Adrenal gland (tissue), 5 donors: Measurements from ENCODE around the gene GGA2.

Experiments used
- POLR2A ChIP-seq, 2 donors: fragments of 450-650 bp; IDR thresholded peaks; one replicate each; pipeline ENCODE4 v1.6.1; 2017; ENCODE audit warnings: antibody characterized with exemption in 2 of 2, mild to moderate bottlenecking in 2 of 2, moderate library complexity in 1 of 2
- TF ChIP-seq, protein P1 (sequence below), 6 experiments: fragments of 450-650 bp in 4 of 6; fragments of 200-600 bp in 2 of 6; sonication (generic) in 1 of 6; IDR thresholded peaks; 1 replicate in 5 of 6; 2 replicates in 1 of 6; pipeline versions ENCODE4 v1.5.1 to v1.8.0; 2016 to 2021; ENCODE audit warnings: antibody characterized with exemption in 6 of 6, mild to moderate bottlenecking in 2 of 6, moderate library complexity in 1 of 6
- donor health status: DM: no; HTN: no; CAD: no.

DNA sequence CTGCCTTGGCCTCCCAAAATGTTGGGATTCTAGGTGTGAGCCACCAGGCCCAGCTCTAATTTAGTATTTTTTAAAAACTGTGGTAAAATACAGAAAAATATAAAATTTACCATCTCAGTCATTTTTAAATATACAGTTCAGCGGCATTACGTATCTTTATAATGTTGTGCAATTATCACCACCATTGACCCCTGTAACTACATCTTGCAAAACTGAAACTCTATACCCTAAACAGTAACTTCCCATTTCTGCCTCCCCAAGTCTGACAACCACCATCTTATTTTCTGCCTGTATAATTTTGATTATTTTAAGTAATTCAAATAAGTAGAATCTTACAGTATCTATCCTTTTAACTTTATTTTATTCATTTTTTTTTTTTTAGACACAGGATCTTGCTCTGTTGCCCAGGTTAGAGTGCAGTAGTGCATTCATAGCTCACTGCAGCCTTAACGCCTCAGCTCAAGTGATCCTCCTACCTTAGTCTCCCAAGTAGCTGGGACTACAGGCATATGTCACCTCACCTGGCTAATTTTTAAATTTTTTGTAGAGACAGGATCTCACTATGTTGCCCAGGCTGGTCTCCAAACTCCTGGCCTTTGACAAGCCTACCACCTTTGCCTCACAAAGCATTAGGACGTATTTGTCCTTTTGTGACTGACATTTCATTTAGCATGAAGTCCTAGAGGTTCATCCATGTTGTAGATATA is 10.9 kb upstream of the GGA2 start:
- no peak for TF ChIP-seq POLR2A (IDR thresholded peaks at IDR 0.05)
- TF ChIP-seq, protein P1, sequence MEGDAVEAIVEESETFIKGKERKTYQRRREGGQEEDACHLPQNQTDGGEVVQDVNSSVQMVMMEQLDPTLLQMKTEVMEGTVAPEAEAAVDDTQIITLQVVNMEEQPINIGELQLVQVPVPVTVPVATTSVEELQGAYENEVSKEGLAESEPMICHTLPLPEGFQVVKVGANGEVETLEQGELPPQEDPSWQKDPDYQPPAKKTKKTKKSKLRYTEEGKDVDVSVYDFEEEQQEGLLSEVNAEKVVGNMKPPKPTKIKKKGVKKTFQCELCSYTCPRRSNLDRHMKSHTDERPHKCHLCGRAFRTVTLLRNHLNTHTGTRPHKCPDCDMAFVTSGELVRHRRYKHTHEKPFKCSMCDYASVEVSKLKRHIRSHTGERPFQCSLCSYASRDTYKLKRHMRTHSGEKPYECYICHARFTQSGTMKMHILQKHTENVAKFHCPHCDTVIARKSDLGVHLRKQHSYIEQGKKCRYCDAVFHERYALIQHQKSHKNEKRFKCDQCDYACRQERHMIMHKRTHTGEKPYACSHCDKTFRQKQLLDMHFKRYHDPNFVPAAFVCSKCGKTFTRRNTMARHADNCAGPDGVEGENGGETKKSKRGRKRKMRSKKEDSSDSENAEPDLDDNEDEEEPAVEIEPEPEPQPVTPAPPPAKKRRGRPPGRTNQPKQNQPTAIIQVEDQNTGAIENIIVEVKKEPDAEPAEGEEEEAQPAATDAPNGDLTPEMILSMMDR (IDR thresholded peaks at IDR 0.05): no peak
